WTC11 (cell line): Measurements from ENCODE around the gene KDM4C. TPM values are rescaled to one million over a fixed set of nuclear protein-coding genes. Genes with fewer than 3 reads are reported as not detected.

ENCODE experiments used
- ATAC-seq: fragments of 200-7000 bp; cut with Tn5 transposase; 2 replicates; pipeline ENCODE4 v1.10.0; 2021; ENCODE audit warnings: mild to moderate bottlenecking, moderate library complexity
- CTCF ChIA-PET: fragments of 300-600 bp; sonication (Branson Sonifier 250); formaldehyde crosslinking; loops from one replicate; lab custom pipeline; 2021; ENCODE audit warnings: antibody characterized with exemption; lab: Charles Lee
- POLR2A ChIA-PET: fragments of 350-600 bp; sonication (Branson Sonifier 250); formaldehyde crosslinking; loops from one replicate; lab custom pipeline; 2021; ENCODE audit warnings: antibody characterized with exemption; lab: Charles Lee
- DNase-seq: peaks from one replicate; pipeline ENCODE4 v3.0.0; 2021; ENCODE audit warnings: low spot score
- H3K27ac Mint-ChIP-seq: 2 replicates; pipeline ENCODE4 v1.8.0; 2021; ENCODE audit warnings: mixed read lengths
- H3K27me3 Mint-ChIP-seq: 2 replicates; pipeline ENCODE4 v1.8.0; 2021; ENCODE audit warnings: low read depth, mild to moderate bottlenecking, moderate library complexity, mixed read lengths
- H3K36me3 Mint-ChIP-seq: 2 replicates; pipeline ENCODE4 v1.8.0; 2021; ENCODE audit warnings: mixed read lengths
- H3K4me1 Mint-ChIP-seq: 2 replicates; pipeline ENCODE4 v1.8.0; 2022; ENCODE audit warnings: mixed read lengths
- H3K4me3 Mint-ChIP-seq: 2 replicates; pipeline ENCODE4 v1.8.0; 2021; ENCODE audit warnings: mild to moderate bottlenecking, moderate library complexity, mixed read lengths
- H3K9me3 Mint-ChIP-seq: 2 replicates; pipeline ENCODE4 v1.8.0; 2021; ENCODE audit warnings: mixed read lengths
- AFF4 ChIP-seq: sonication (generic); formaldehyde crosslinking; IDR thresholded peaks from 2 replicates; pipeline ENCODE4 v1.8.1; 2023; ENCODE audit warnings: mild to moderate bottlenecking, missing genetic modification reagents, borderline replicate concordance
- FOXP1 ChIP-seq: sonication (generic); formaldehyde crosslinking; IDR thresholded peaks from 2 replicates; pipeline ENCODE4 v1.8.0; 2022; ENCODE audit warnings: missing genetic modification reagents, mild to moderate bottlenecking, moderate library complexity, borderline replicate concordance
- FOXP4 ChIP-seq: sonication (generic); formaldehyde crosslinking; IDR thresholded peaks from 2 replicates; pipeline ENCODE4 v1.8.0; 2022; ENCODE audit warnings: mild to moderate bottlenecking, missing genetic modification reagents
- IRF2 ChIP-seq: sonication (generic); formaldehyde crosslinking; IDR thresholded peaks from 2 replicates; pipeline ENCODE4 v1.8.0; 2022; ENCODE audit warnings: low read depth, missing genetic modification reagents, borderline replicate concordance
- MXD4 ChIP-seq: fragments of 250-450 bp; sonication (Bioruptor Pico); IDR thresholded peaks from 2 replicates; pipeline ENCODE4 v1.8.0; 2021; ENCODE audit warnings: mild to moderate bottlenecking, moderate library complexity, borderline replicate concordance
- PREB ChIP-seq: sonication (generic); formaldehyde crosslinking; IDR thresholded peaks from 2 replicates; pipeline ENCODE4 v1.8.1; 2022; ENCODE audit warnings: mild to moderate bottlenecking, missing genetic modification reagents, moderate library complexity, borderline replicate concordance
- SOX15 ChIP-seq: fragments of 250-450 bp; sonication (Bioruptor Pico); IDR thresholded peaks from 2 replicates; pipeline ENCODE4 v1.9.0; 2021; ENCODE audit warnings: mild to moderate bottlenecking
- ZMAT4 ChIP-seq: fragments of 250-450 bp; sonication (Bioruptor Pico); IDR thresholded peaks from 2 replicates; pipeline ENCODE4 v1.9.0; 2021; ENCODE audit warnings: mild to moderate bottlenecking
- ZNF416 ChIP-seq: fragments of 250-450 bp; sonication (Bioruptor Pico); IDR thresholded peaks from 2 replicates; pipeline ENCODE4 v1.9.0; 2021; ENCODE audit warnings: mild to moderate bottlenecking, inconsistent platforms
- ZNF512 ChIP-seq: sonication (generic); formaldehyde crosslinking; IDR thresholded peaks from 2 replicates; pipeline ENCODE4 v1.8.1; 2022; ENCODE audit warnings: missing genetic modification reagents, borderline replicate concordance
- total RNA-seq: library from RNA; stranded (reverse); gene quantifications from 3 replicates; pipeline ENCODE4 v1.2.3, GENCODE V29; 2021
- TF ChIP-seq, protein P1 (sequence below): sonication (generic); formaldehyde crosslinking; IDR thresholded peaks from 2 replicates; pipeline ENCODE4 v1.8.0; 2022; ENCODE audit warnings: mild to moderate bottlenecking, missing genetic modification reagents
- TF ChIP-seq, protein P2 (sequence below): fragments of 250-450 bp; sonication (Bioruptor Pico); conservative IDR thresholded peaks from 2 replicates; pipeline ENCODE4 v1.9.0; 2021; ENCODE audit warnings: mild to moderate bottlenecking

KDM4C gene
- total RNA-seq, 1 experiment from 2014 or later = 29.2 TPM

DNA sequence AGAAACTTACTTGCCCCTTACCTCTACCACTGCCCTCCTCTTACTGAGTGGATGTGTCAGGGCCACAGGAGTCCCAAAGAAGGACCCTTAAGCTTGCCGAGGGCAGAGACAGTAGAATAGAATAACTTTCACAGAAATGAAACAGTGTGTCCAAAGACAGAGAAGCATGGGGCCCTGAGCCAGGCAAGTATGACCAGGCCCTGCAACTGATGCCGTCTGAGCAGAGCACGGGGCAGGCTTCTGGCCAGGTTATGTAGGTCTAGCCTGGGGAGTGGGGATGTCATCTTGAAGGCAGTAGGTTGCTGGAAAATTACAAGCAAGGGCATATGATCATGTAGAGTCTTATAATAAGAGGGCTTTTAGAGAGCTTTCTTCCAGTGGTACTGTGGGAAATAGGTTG is 415.4 kb downstream of the KDM4C start:
- ChIA-PET POLR2A (no interaction called here), CTCF (interaction anchor here (2.9 kb wide), 1 partner anchor 120 kb away, joined by 11 read pairs; no protein-coding TSS in a partner anchor)
- peaks cover 12% of the 10 kb centered on the region for H3K36me3 Mint-ChIP-seq
- H3K27me3 Mint-ChIP-seq = no peaks in the 10 kb centered on the region
- TF ChIP-seq, protein P1, sequence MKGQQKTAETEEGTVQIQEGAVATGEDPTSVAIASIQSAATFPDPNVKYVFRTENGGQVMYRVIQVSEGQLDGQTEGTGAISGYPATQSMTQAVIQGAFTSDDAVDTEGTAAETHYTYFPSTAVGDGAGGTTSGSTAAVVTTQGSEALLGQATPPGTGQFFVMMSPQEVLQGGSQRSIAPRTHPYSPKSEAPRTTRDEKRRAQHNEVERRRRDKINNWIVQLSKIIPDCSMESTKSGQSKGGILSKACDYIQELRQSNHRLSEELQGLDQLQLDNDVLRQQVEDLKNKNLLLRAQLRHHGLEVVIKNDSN (CRISPR knock-in tag) = no peak
- TF ChIP-seq FOXP1 = no peak
- no peak for TF ChIP-seq ZNF512
- H3K27ac Mint-ChIP-seq = no peak overlapping the region
- H3K4me3 Mint-ChIP-seq = no peak overlapping the region
- DNase-seq (no peak), ATAC-seq (no peak)
- peaks cover 14% of the 10 kb centered on the region for H3K4me1 Mint-ChIP-seq
- no peaks in the 10 kb centered on the region for H3K9me3 Mint-ChIP-seq

- peaks cover 17% of the 10 kb centered on the region for H3K4me1 Mint-ChIP-seq
- no peak for TF ChIP-seq MXD4
- TF ChIP-seq IRF2 (CRISPR knock-in tag) = no peak
- TF ChIP-seq ZNF416 (CRISPR knock-in tag) = no peak
- no peak for TF ChIP-seq FOXP4 (CRISPR knock-in tag)
- TF ChIP-seq SOX15 (CRISPR knock-in tag) = no peak
- TF ChIP-seq ZNF512 = no peak
- TF ChIP-seq, protein P2, sequence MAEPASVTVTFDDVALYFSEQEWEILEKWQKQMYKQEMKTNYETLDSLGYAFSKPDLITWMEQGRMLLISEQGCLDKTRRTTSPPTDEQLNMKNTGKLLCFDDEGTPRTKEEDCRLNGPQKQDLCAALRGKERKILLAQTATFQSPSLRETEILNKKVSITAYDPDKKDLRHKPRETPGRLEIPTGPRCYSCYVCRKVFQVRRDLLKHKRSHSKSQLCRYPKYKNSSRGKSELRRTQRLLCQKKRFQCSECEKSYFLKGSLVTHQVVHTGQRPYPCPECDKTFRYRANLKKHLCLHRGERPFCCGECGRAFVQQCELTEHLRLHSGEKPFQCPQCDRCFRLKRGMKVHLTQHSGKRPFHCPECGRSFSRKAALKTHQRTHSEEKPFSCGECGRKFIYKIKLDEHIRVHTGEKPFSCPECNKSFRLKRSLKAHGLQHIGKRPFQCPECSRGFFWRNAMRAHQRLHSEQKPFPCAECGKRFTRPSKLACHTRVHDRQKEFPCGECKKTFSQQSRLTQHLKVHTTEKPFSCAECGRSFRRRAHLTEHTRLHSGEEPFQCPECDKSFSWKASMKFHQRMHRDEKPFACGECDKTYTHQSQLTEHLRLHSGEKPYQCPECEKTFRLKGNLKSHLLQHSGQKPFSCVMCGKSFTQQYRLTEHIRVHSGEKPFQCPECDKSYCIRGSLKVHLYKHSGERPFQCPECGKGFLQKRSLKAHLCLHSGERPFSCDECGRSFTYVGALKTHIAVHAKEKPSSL (CRISPR knock-in tag) = no peak
- TF ChIP-seq ZMAT4 (CRISPR knock-in tag) = no peak
- no peak for TF ChIP-seq PREB
- TF ChIP-seq AFF4 = no peak
Measured at GRCh38 chr9:7174301-7174700, 416.5 kb downstream of the KDM4C start.

More at GRCh38 chr9:7174301-7174700, 416.5 kb downstream of the KDM4C start:
- no peak for DNase-seq
- no peaks in the 10 kb centered on the region for H3K27me3 Mint-ChIP-seq
- H3K4me3 Mint-ChIP-seq = no peak overlapping the region
- ChIA-PET CTCF (interaction anchor here (0.6 to 2.9 kb wide), 5 partner anchors 11 to 187 kb away, joined by 3 to 11 read pairs (median 8); no protein-coding TSS in a partner anchor), POLR2A (no interaction called here)
- no peaks in the 10 kb centered on the region for H3K9me3 Mint-ChIP-seq
- peak overlapping the region; percentile 13; the same call in 1 of the 2 replicates for H3K27ac Mint-ChIP-seq
- no peak for ATAC-seq
- H3K36me3 Mint-ChIP-seq = peaks cover 10% of the 10 kb centered on the region
